ENCODE measurements around the gene CEND1. TPM values are rescaled to one million over a fixed set of nuclear protein-coding genes. Genes with fewer than 3 reads are reported as not detected.

CEND1 gene
- polyA plus RNA-seq, 1 of the 3 experiments (the other 2 are of a cell fraction) = 3.6 TPM

- peaks cover 0 to 38% of the 10 kb centered on the region in 2 experiments for H3K36me3 ChIP-seq (replicated peaks in 1 of 2; ENCODE audit: control insufficient read depth in 1 of 2, insufficient read depth in 2 of 2, low read length in 1 of 2)
- ChIA-PET CTCF (interaction anchor here (0.9 to 2.9 kb wide), 3 partner anchors 14 to 44 kb away, joined by 3 to 13 read pairs (median 3); partner anchors contain the start of gene CEND1), POLR2A (interaction anchor here (0.6 to 2.0 kb wide), 3 partner anchors 9 to 279 kb away, joined by 4 to 8 read pairs (median 7); partner anchors contain the start of gene PNPLA2)
- TF ChIP-seq RXRA (IDR thresholded peaks at IDR 0.05; ENCODE audit: borderline replicate concordance, low read depth) (no peak), FOXJ3 (CRISPR knock-in tag; IDR thresholded peaks at IDR 0.05) (no peak), REST (IDR thresholded peaks at IDR 0.05; ENCODE audit: low read depth, low read length) (no peak), RFX5 (IDR thresholded peaks at IDR 0.05; ENCODE audit: low read length) (no peak), FOXM1 (IDR thresholded peaks at IDR 0.05; ENCODE audit: low read depth) (no peak), RAD21 (IDR thresholded peaks at IDR 0.05; ENCODE audit: low read length) (no peak), ZBTB33 (IDR thresholded peaks at IDR 0.05; ENCODE audit: borderline replicate concordance, low read depth) (no peak), TEAD4 (IDR thresholded peaks at IDR 0.05; ENCODE audit: borderline replicate concordance, insufficient read depth) (no peak), PBX3 (IDR thresholded peaks at IDR 0.05) (no peak), POLR2AphosphoS5 (IDR thresholded peaks at IDR 0.05; ENCODE audit: low read depth, low read length) (no peak), GABPA (IDR thresholded peaks at IDR 0.05; ENCODE audit: low read depth) (no peak), MEF2A (IDR thresholded peaks at IDR 0.05; ENCODE audit: borderline replicate concordance, low read depth) (no peak), RCOR1 (IDR thresholded peaks at IDR 0.05; ENCODE audit: low read length) (no peak), NFIC (IDR thresholded peaks at IDR 0.05; ENCODE audit: borderline replicate concordance) (no peak), USF1 (IDR thresholded peaks at IDR 0.05; ENCODE audit: borderline replicate concordance, low read depth) (no peak), CHD2 (IDR thresholded peaks at IDR 0.05; ENCODE audit: low read length, partially characterized antibody) (no peak), NRF1 (IDR thresholded peaks at IDR 0.05; ENCODE audit: low read depth, low read length) (no peak)
- H3K9ac ChIP-seq = peak overlapping the region; percentile 64
- no peaks in the 10 kb centered on the region for H3K27me3 ChIP-seq (ENCODE audit: insufficient read depth)
- peaks cover 14 to 18% of the 10 kb centered on the region in 2 experiments; a peak in 2 of 4 replicates for H3K4me1 ChIP-seq (ENCODE audit: control insufficient read depth in 1 of 2, insufficient read depth in 2 of 2, low read depth in 1 of 2, low read length in 1 of 2)
- peak overlapping the region; percentile 62 to 72 for H3K4me3 ChIP-seq (ENCODE audit: low read depth in 2 of 2, low read length in 1 of 2)
- H3K4me2 ChIP-seq = peak overlapping the region; percentile 94
- H3K27ac ChIP-seq (ENCODE audit: low read depth in 2 of 2, low read length in 1 of 2) = peak overlapping the region in 1 of 2 experiments; percentile 78; a peak in 2 of 4 replicates
- H3F3A ChIP-seq (replicated peaks; ENCODE audit: insufficient read depth) = peaks cover 16% of the 10 kb centered on the region
- 82% methylated on average over 15 of the region's 26 CpGs for WGBS (ENCODE audit: low lambda C conversion rate)
- DNase-seq = peak; percentile 65
- H3K79me2 ChIP-seq (ENCODE audit: insufficient read depth) = peaks cover 51% of the 10 kb centered on the region
- H3K9me2 ChIP-seq = no peaks in the 10 kb centered on the region
- no peak overlapping the region for H2AFZ ChIP-seq (ENCODE audit: low read depth)
- H4K20me1 ChIP-seq (ENCODE audit: insufficient read depth) = no peaks in the 10 kb centered on the region
- no peaks in the 10 kb centered on the region for H3K9me3 ChIP-seq
Measured at GRCh38 chr11:803770-804598, 14.1 kb upstream of the CEND1 start.
